HepG2 (cell line): ENCODE results near the gene GZF1. TPM values are rescaled to one million over a fixed set of nuclear protein-coding genes. Genes with fewer than 3 reads are reported as not detected.

Experiments
- AKNA ChIP-seq: sonication (generic); formaldehyde crosslinking; IDR thresholded peaks from 2 replicates; pipeline ENCODE4 v1.4.0; 2020; ENCODE audit warnings: missing genetic modification reagents, borderline replicate concordance
- ELF1 ChIP-seq: sonication (generic); formaldehyde crosslinking; IDR thresholded peaks from 2 replicates; pipeline ENCODE4 v1.4.0; 2020; ENCODE audit warnings: missing genetic modification reagents
- JDP2 ChIP-seq: sonication (generic); formaldehyde crosslinking; IDR thresholded peaks from 2 replicates; pipeline ENCODE4 v1.8.1; 2022; ENCODE audit warnings: missing genetic modification reagents, borderline replicate concordance
- MAZ ChIP-seq, 2 experiments: sonication (generic) in 1 of 2; formaldehyde crosslinking in 1 of 2; IDR thresholded peaks; 2 replicates each; pipeline versions ENCODE4 v1.5.0 to v1.6.1; 2012 to 2020; ENCODE audit warnings: low read depth in 2 of 2, mild to moderate bottlenecking in 2 of 2, borderline replicate concordance in 1 of 2, improper control_type of control experiment in 1 of 2, low read length in 1 of 2, missing genetic modification reagents in 1 of 2, moderate library complexity in 1 of 2
- NR3C1 ChIP-seq: sonication (generic); formaldehyde crosslinking; IDR thresholded peaks from 2 replicates; pipeline ENCODE4 v1.4.0; 2020; ENCODE audit warnings: missing genetic modification reagents
- PAF1 ChIP-seq: IDR thresholded peaks from 2 replicates; pipeline ENCODE4 v1.6.1; 2016; ENCODE audit warnings: missing genetic modification reagents, missing compliant biosample characterization
- PHB2 ChIP-seq: fragments of 450-650 bp; IDR thresholded peaks from 2 replicates; pipeline ENCODE4 v1.6.1; 2018; ENCODE audit not compliant: partially characterized antibody
- RBM39 ChIP-seq: fragments of 200-400 bp; formaldehyde crosslinking; IDR thresholded peaks from one replicate; pipeline ENCODE4 v1.6.1; 2018; ENCODE audit warnings: antibody characterized with exemption, mild to moderate bottlenecking, low read depth, low read length; ENCODE audit not compliant: poor library complexity, severe bottlenecking
- SIX1 ChIP-seq: sonication (generic); formaldehyde crosslinking; IDR thresholded peaks from 2 replicates; pipeline ENCODE4 v1.4.0; 2020; ENCODE audit warnings: missing genetic modification reagents, borderline replicate concordance
- SMAD3 ChIP-seq: sonication (generic); formaldehyde crosslinking; IDR thresholded peaks from 2 replicates; pipeline ENCODE4 v1.4.0; 2020; ENCODE audit warnings: missing genetic modification reagents
- SP1 ChIP-seq, 2 experiments: fragments of 450-650 bp in 1 of 2; sonication (generic) in 1 of 2; formaldehyde crosslinking in 1 of 2; IDR thresholded peaks; 2 replicates each; pipeline versions ENCODE4 v1.4.0 to v1.6.1; 2016 to 2020; ENCODE audit warnings: missing genetic modification reagents in 1 of 2
- ZBTB21 ChIP-seq: sonication (generic); formaldehyde crosslinking; IDR thresholded peaks from 2 replicates; pipeline ENCODE4 v1.4.0; 2020; ENCODE audit warnings: missing genetic modification reagents
- ZFYVE20 ChIP-seq: sonication (generic); formaldehyde crosslinking; IDR thresholded peaks from 2 replicates; pipeline ENCODE4 v1.8.0; 2023; ENCODE audit warnings: low read depth, mild to moderate bottlenecking, moderate library complexity, missing genetic modification reagents, borderline replicate concordance
- ZHX2 ChIP-seq, 2 experiments: sonication (generic) in 1 of 2; formaldehyde crosslinking in 1 of 2; IDR thresholded peaks; 2 replicates each; pipeline versions ENCODE4 v1.6.1 to v1.9.0; 2014 to 2022; ENCODE audit warnings: antibody characterized with exemption in 1 of 2, borderline replicate concordance in 1 of 2, inconsistent platforms in 1 of 2, low read depth in 1 of 2, missing genetic modification reagents in 1 of 2
- ZNF550 ChIP-seq: sonication (generic); formaldehyde crosslinking; IDR thresholded peaks from 2 replicates; pipeline ENCODE4 v1.4.0; 2020; ENCODE audit warnings: mild to moderate bottlenecking, missing genetic modification reagents, borderline replicate concordance
- ZSCAN25 ChIP-seq: sonication (generic); formaldehyde crosslinking; IDR thresholded peaks from 2 replicates; pipeline ENCODE4 v1.8.0; 2022; ENCODE audit warnings: mild to moderate bottlenecking, missing genetic modification reagents
- polyA plus RNA-seq, 8 experiments: library from polyadenylated mRNA; depleted of rRNA in 3 of 8; stranded (reverse) in 7 of 8; unstranded in 1 of 8; fragments of >200 nt; fragmentation: Illumina TruSeq in 4 of 8; extraction: Trizol in 4 of 8; gene quantifications; 2 replicates each; pipeline versions ENCODE4 v1.2.1 to v1.2.3, GENCODE V29; 2011 to 2016; ENCODE audit warnings: low read depth in 4 of 8, missing spikeins in 1 of 8, mixed read lengths in 1 of 8; ENCODE audit not compliant: insufficient read depth in 1 of 8
- total RNA-seq, 5 experiments: library from RNA; depleted of rRNA; stranded (reverse); fragments of >200 nt; fragmentation: Illumina TruSeq; extraction: Trizol; gene quantifications; 2 replicates each; pipeline ENCODE4 v1.2.3, GENCODE V29; 2016; ENCODE audit warnings: low read depth in 1 of 5

The GZF1 gene
- total and polyA plus RNA-seq, 2 of the 13 experiments (the other 11 are each of a cell fraction or from before 2014, with no cell fraction given), result 16.9 to 26.0 TPM

GRCh38 chr20:23419995-23420901 lies 58.3 kb downstream of the GZF1 start (continued):
- TF ChIP-seq AKNA (CRISPR knock-in tag), result no peak
- TF ChIP-seq SP1 (IDR thresholded peaks at IDR 0.05), result no peak
- TF ChIP-seq SP1 (CRISPR knock-in tag; IDR thresholded peaks at IDR 0.05), result 0 out of 2 replicates have a peak, but pooled peaks have one; percentile 31
- TF ChIP-seq ZFYVE20 (CRISPR knock-in tag), result no peak
- TF ChIP-seq PAF1 (CRISPR knock-in tag), result no peak
- no peak for TF ChIP-seq ZNF550 (CRISPR knock-in tag)
- no peak for TF ChIP-seq JDP2 (CRISPR knock-in tag)
- TF ChIP-seq ZSCAN25 (CRISPR knock-in tag), result 0 out of 2 replicates have a peak, but pooled peaks have one; percentile 16
- peak; percentile 15 for TF ChIP-seq RBM39
- no peak for TF ChIP-seq ZHX2 (IDR thresholded peaks at IDR 0.05; ENCODE audit: low read depth)
- no peak for TF ChIP-seq ZHX2 (CRISPR knock-in tag; IDR thresholded peaks at IDR 0.05; ENCODE audit: borderline replicate concordance)
- no peak for TF ChIP-seq SMAD3 (CRISPR knock-in tag)
- peak; percentile 41; the same call in 1 of the 2 replicates for TF ChIP-seq MAZ (IDR thresholded peaks at IDR 0.05; ENCODE audit: borderline replicate concordance, low read depth, low read length)
- TF ChIP-seq MAZ (CRISPR knock-in tag; IDR thresholded peaks at IDR 0.05; ENCODE audit: low read depth), result no peak
- no peak for TF ChIP-seq NR3C1 (CRISPR knock-in tag)
- no peak for TF ChIP-seq SIX1 (CRISPR knock-in tag)
- no peak for TF ChIP-seq ZBTB21 (CRISPR knock-in tag)
- no peak for TF ChIP-seq PHB2
- TF ChIP-seq ELF1 (CRISPR knock-in tag), result no peak
